Body of pancreas (tissue), 4 donors: ENCODE results near the gene RGSL1.

Experiments
- POLR2A ChIP-seq, 3 donors: fragments of 450-650 bp; IDR thresholded peaks; one replicate each; pipeline ENCODE4 v1.6.1; 2016; ENCODE audit warnings: antibody characterized with exemption in 3 of 3, mild to moderate bottlenecking in 2 of 3
- TF ChIP-seq, protein P1 (sequence below), 7 experiments: fragments of 450-650 bp in 4 of 7; fragments of 200-600 bp in 3 of 7; sonication (generic) in 3 of 7; IDR thresholded peaks; one replicate each; pipeline ENCODE4 v1.5.1; 2016 to 2019; ENCODE audit warnings: antibody characterized with exemption in 7 of 7

DNA sequence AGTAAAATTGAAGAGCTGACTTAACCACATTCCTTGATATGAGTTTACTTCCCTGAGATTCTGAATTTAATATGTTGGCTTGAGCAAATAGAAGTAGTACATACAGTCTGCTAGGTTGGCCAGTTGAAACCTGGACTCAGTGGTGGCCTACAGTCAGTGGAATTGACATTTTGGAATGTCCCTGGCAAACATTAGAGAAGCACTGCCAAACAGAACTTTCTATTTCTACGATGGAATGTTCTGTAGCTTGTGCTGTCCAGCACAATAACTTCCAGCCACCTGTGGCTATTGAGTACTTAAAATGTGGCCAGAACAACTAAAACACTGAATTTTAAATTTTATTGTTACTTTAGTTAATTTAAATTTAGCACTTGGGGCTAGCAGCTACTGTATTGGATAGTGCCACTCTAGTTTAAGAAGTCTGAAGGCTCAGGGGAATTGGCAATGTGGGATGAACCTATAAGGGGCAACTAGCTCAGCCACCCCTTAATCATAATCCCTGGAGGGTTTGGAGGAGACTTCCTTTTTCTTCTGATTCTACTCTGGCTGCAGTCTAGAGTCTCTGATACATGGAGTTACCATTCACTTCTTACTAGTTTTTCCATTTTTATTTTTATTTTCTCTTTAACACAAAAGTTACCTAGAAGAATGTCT, 39.2 kb upstream of the RGSL1 start:
- TF ChIP-seq, protein P1, sequence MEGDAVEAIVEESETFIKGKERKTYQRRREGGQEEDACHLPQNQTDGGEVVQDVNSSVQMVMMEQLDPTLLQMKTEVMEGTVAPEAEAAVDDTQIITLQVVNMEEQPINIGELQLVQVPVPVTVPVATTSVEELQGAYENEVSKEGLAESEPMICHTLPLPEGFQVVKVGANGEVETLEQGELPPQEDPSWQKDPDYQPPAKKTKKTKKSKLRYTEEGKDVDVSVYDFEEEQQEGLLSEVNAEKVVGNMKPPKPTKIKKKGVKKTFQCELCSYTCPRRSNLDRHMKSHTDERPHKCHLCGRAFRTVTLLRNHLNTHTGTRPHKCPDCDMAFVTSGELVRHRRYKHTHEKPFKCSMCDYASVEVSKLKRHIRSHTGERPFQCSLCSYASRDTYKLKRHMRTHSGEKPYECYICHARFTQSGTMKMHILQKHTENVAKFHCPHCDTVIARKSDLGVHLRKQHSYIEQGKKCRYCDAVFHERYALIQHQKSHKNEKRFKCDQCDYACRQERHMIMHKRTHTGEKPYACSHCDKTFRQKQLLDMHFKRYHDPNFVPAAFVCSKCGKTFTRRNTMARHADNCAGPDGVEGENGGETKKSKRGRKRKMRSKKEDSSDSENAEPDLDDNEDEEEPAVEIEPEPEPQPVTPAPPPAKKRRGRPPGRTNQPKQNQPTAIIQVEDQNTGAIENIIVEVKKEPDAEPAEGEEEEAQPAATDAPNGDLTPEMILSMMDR (IDR thresholded peaks at IDR 0.05): no peak
- TF ChIP-seq POLR2A (IDR thresholded peaks at IDR 0.05): no peak
